ENCODE measurements around the gene STK39.

The STK39 gene

GRCh38 chr2:167953776-167954175 is 293.6 kb downstream of the STK39 start:
- no peak for TF ChIP-seq CTCF (IDR thresholded peaks at IDR 0.05; ENCODE audit: insufficient read depth, missing control alignments)
- FAIRE-seq, result no peak
- DNase-seq (ENCODE audit: insufficient read length, low spot score), result no peak

- FAIRE-seq (no peak), DNase-seq (ENCODE audit: insufficient read length, low spot score) (no peak)
- TF ChIP-seq CTCF (IDR thresholded peaks at IDR 0.05; ENCODE audit: insufficient read depth, missing control alignments), result no peak
Measured at GRCh38 chr2:167950571-167950970, 296.8 kb downstream of the STK39 start.

- TF ChIP-seq CTCF (IDR thresholded peaks at IDR 0.05; ENCODE audit: insufficient read depth, missing control alignments), result no peak
- no peak for FAIRE-seq
- no peak for DNase-seq (ENCODE audit: insufficient read length, low spot score)
Measured at GRCh38 chr2:167946441-167946841, 301.0 kb downstream of the STK39 start.

GRCh38 chr2:167945660-167946368 is 301.6 kb downstream of the STK39 start:
- FAIRE-seq (no peak), DNase-seq (ENCODE audit: insufficient read length, low spot score) (no peak)
- TF ChIP-seq CTCF (IDR thresholded peaks at IDR 0.05; ENCODE audit: insufficient read depth, missing control alignments), result no peak

GRCh38 chr2:167944825-167945659 is 302.4 kb downstream of the STK39 start:
- no peak for FAIRE-seq
- DNase-seq (ENCODE audit: insufficient read length, low spot score), result no peak
- no peak for TF ChIP-seq CTCF (IDR thresholded peaks at IDR 0.05; ENCODE audit: insufficient read depth, missing control alignments)

- peak; percentile 6 for FAIRE-seq
- no peak for DNase-seq (ENCODE audit: insufficient read length, low spot score)
- TF ChIP-seq CTCF (IDR thresholded peaks at IDR 0.05; ENCODE audit: insufficient read depth, missing control alignments), result no peak
Measured at GRCh38 chr2:167943897-167944296, 303.5 kb downstream of the STK39 start.

- no peak for FAIRE-seq
- no peak for TF ChIP-seq CTCF (IDR thresholded peaks at IDR 0.05; ENCODE audit: insufficient read depth, missing control alignments)
- DNase-seq (ENCODE audit: insufficient read length, low spot score), result no peak
Measured at GRCh38 chr2:167943368-167943767, 304.0 kb downstream of the STK39 start.
